ENCODE measurements around the gene AK8.

The AK8 gene

DNA sequence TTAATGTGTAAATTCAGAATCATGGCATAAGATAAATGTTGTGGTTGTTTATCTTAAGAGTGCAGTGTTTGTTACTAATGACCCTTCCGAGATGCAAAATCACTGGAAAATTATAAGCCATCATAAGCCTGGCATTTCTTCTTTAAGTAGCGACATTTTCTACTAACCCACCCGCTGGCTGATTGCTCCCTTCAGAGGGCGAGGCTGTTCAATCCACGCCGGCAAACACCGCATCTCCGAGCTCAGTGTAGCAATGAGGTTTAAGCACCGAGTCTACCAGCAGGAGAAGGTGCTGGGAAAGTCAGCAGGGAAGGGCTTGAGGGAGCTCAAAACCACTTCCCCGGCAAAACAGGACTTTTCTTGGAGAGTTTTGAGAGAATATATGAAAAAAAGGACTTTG is 52.7 kb downstream of the AK8 start:
- no peak for DNase-seq (ENCODE audit: low spot score)

- no peak for DNase-seq (ENCODE audit: low spot score)
Observed at GRCh38 chr9:132824951-132825350, 53.1 kb downstream of the AK8 start.

GRCh38 chr9:132824151-132824550 is 53.9 kb downstream of the AK8 start:
- DNase-seq (ENCODE audit: low spot score) = no peak

GRCh38 chr9:132823370-132824145 is 54.5 kb downstream of the AK8 start:
- no peak for DNase-seq (ENCODE audit: low spot score)

- no peak for DNase-seq (ENCODE audit: low spot score)
Observed at GRCh38 chr9:132820169-132820944, 57.7 kb downstream of the AK8 start.

DNA sequence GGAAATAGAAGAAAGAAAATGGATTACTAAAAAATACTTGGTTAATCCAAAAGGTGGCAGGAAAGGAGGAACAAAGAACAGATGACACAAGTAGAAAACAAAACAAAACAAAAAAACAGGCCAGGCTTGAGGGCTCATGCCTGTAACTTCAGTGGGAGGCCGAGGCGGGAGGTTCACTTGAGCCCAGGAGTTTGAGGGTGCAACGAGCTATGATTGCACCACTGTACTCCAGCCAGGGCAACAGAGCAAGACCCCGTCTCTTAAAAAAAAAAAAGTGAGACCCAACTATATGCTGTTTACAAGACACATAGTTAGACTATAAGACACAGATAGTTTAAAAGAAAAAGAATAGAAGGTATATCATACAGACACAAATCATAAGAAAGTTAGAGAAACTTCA is 59.5 kb downstream of the AK8 start:
- DNase-seq (ENCODE audit: low spot score) = no peak

DNA sequence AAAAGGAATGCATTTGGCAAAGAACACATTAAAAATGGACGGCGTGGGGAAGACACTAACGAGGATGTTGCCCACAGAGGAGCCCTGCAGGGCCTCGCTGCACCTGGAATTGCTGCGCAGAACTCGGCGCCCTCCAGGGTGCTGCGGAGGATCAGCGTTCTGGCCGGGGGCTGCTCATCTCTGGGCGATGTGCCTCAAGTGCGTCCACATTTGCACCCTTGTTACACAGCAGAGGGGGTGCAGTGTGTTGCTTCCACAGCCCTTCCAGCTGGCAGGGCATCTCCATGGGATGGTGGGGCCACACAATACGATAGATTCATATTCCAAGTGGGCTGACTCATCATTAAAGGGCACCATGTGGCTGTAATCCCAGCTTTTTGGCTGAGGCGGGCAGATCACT is 63.1 kb downstream of the AK8 start:
- no peak for DNase-seq (ENCODE audit: low spot score)

- no peak for DNase-seq (ENCODE audit: low spot score)
Observed at GRCh38 chr9:132813115-132813771, 64.8 kb downstream of the AK8 start.

GRCh38 chr9:132811985-132812384 is 66.1 kb downstream of the AK8 start:
- no peak for DNase-seq (ENCODE audit: low spot score)

DNA sequence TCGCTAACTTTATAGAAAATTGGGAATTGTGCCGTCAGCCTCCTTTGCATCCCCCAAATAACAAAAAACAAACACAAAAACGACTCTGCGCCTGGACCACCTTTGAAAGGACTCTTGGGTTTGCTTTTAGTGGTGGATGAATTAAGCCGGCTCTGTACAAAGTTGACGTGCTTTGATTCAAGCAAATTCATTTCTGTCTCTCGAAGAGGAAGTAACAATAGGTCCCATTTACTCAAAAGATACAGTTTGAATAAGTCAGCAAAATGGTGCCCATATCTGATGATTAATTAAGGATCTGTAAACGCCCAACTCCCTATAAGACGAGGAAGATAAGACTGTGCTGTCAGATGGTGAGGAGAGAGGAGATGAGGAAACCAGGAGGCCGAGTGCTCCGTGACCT is 67.8 kb downstream of the AK8 start:
- DNase-seq (ENCODE audit: low spot score) = no peak

GRCh38 chr9:132809677-132810271 is 68.3 kb downstream of the AK8 start:
- no peak for DNase-seq (ENCODE audit: low spot score)

DNA sequence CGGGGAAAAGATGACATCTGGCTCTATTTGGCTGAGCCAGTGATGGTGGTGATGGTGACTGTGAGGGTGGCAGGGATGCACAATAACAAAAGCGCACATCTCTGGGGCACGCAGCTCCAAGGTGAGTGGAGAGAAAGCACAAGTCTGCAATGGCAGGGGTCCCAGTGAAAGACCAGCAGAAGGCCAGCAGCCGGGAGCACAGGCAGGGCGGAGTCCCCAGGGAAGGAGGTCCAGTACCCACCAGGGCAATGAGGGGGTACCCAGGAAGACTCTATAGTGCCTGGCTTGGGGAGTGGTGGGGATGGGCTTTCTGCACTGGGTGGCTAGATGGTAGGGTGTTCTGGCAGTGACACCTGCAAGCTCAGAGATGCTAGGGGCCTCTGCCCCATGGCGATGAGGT is 69.4 kb downstream of the AK8 start:
- DNase-seq (ENCODE audit: low spot score) = no peak

GRCh38 chr9:132806723-132807421 is 71.2 kb downstream of the AK8 start:
- DNase-seq (ENCODE audit: low spot score) = no peak

GRCh38 chr9:132806306-132806705 is 71.8 kb downstream of the AK8 start:
- DNase-seq (ENCODE audit: low spot score) = no peak

DNA sequence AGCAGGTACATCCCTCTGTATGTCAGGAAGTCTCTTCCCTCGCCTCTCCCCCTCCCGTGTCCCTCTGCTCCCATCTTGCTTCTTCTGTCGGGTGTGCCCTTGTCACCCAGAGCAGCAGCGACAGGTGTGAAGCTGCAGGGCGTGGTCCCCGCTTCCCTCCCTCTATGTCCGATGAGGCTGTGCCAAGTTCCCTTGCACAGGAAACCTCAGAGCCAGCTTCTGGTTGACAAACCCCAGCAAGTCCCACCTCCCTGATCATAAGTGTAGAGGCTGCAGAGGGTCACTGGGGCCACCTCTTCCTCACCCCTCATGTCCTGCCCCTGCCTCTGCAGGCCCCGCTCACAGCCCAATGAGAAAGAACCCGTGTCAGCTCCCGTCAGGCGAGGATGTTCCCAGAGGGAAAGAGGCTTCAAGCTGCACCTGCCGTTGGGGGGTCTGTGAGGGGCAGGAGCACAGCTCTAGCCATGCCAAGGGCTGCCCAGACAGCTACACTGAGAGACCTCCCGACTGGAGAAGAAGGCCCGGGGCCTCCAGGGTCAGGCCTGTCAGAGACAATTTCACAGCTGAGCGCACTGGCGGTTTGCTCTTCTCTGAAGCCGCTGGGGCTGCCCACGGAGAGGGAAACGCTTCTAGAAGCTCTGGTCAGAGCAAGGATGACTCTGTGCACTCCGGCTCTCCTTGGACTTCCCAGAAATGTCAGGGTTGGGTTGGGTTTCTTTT is 73.3 kb downstream of the AK8 start:
- no peak for DNase-seq (ENCODE audit: low spot score)

DNA sequence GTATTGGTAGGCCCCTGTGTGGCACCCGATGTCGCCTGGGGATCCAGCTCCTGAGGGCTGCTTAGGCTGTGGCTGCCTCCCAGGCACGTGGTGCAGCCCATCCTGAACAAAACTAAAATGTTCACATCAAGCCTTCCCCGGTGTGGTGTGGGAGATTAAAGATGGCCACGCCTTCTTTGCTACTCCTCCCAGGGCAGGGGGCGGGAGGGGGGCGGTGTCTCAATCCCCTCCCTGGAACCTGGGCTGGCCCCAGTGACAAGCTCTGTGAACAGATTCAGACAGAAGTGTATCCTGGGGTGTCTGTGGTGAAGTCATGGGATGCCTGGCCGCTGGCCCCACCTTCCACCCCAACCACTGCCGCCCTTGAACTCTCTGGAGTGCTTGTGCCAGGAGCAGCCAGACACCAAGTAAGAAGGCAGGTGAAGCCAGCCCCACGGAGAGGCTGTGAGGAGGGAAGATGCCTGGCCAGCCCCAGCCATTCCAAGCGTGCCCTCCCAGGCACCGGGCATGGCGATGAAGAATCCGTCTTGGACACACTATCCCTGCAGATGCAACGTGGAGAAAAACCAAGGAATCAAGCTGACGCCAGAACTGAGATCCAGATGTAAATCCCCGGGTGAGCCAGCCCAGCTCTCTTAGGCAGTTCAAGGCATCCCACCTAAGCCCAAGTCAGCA is 75.8 kb downstream of the AK8 start:
- peak; percentile 47 for DNase-seq (ENCODE audit: low spot score)

DNA sequence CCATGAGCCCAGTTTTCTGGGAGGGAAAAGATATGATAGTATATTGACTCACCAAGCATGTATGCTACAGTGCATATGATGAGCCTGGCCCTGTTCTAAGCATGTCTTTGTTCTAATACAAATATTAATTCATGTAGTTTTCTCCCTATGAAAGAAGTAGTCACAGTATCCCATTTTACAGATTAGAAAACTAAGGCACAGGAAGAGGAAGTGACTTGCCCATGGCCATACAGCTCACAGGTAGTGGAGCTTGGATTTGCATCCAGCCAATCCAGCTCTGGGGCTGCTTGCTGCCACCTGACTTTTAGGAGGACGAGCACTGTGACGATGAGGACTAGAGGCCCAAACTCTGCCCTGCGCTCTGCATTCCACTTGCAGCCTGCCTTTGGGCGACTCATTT is 76.4 kb downstream of the AK8 start:
- no peak for DNase-seq (ENCODE audit: low spot score)

DNA sequence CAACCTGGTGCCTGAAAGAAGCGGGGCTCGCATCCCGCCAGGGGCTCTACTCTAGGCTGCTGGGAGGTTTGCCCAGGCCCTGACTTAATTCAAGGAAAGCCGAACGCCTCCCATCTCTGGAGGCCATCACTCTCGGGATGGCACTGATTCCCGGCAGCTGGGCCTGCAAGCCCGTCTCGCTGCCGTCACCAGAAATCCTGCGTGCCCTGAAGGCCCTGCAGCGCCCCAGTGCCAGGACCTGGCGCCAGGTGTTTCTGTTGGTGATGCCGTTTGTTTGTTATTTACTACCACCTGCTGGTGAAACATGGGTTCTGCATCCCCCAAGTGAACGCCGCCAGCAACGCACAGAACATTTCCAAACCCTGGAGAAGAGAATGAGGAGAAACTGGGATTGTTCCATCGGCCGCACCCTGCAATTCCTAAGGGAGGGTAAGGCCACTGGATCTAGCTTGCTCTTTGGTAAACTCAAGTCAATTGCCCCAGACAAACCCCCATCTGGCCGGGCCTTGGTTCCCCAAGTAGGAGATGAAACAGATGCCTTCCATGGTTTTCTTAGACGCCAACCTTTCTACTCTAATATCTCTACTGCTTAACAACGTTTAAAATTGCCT is 77.9 kb downstream of the AK8 start:
- peak; percentile 79 for DNase-seq (ENCODE audit: low spot score)

DNA sequence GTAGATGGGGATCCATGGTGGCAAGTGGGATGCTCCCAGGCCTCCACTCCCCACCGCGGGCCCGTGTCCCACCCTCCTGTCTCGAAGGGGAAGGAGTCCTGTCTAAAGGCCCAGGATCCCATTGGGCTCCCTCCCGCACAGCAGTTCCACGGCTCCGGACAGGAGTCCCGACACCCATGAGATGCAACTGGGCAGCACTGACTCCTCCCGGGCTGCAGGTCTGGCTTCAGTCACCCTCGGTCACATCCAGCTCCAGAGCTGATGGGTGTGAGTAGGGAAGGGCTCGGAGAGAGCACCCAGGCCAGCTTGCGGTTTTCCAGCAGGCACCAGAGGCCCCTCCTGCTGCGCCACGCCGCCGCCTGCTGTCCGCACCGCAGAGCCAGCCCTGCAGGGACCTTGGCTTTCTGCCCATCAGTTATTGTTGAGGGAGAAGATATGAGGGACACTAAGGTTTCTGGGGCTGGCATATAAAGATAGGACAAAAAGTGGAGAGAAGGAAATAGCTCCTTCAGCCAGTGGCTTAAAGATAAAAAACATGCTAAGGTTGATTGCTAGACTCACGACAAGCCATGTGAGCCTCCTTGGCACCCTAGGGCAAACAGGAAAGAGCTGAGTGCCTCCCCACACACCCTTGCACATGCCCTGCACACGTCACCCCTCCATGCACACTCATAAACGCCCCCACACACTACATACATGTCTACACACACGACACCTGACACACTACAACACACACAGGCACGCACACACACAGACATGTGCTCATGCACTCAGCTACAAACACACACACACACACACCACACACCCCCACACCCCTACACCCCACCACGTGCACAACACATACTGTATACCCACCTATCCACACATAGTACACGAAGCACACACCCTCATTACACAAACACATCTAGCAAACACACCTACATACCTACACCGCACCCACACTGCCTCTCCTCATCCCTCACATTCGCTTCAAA is 79.0 kb downstream of the AK8 start:
- peak; percentile 40 for DNase-seq (ENCODE audit: low spot score)

Measured in ecto neural progenitor cell (in vitro differentiated cells).